Liver (tissue), 9 donors: Measurements from ENCODE around the gene ACP1. TPM values are rescaled to one million over a fixed set of nuclear protein-coding genes. Genes with fewer than 3 reads are reported as not detected.

Experiments
- DNase-seq: peaks from one replicate; pipeline ENCODE4 v3.0.0-alpha.2; 2017; ENCODE audit warnings: low spot score
- H3K27ac ChIP-seq, 2 donors: one replicate each; pipeline ENCODE4 v1.7.0; 2013; ENCODE audit warnings: inconsistent platforms in 2 of 2, low read length in 2 of 2, control low read depth in 1 of 2, low read depth in 1 of 2, mild to moderate bottlenecking in 1 of 2
- H3K27me3 ChIP-seq, 4 donors: one replicate each; pipeline versions ENCODE4 v1.6.1 to v1.7.0; 2013; ENCODE audit warnings: low read length in 3 of 4, inconsistent platforms in 1 of 4, mild to moderate bottlenecking in 1 of 4, moderate library complexity in 1 of 4; ENCODE audit not compliant: control insufficient read depth in 4 of 4, insufficient read depth in 4 of 4
- H3K36me3 ChIP-seq, 4 donors: one replicate each; pipeline versions ENCODE4 v1.6.1 to v1.7.0; 2013; ENCODE audit warnings: low read length in 3 of 4, mild to moderate bottlenecking in 3 of 4, low read depth in 1 of 4, moderate library complexity in 1 of 4; ENCODE audit not compliant: control insufficient read depth in 4 of 4, insufficient read depth in 3 of 4
- H3K4me1 ChIP-seq, 4 donors: one replicate each; pipeline versions ENCODE4 v1.6.1 to v1.7.0; 2013; ENCODE audit warnings: low read length in 3 of 4, mild to moderate bottlenecking in 3 of 4, moderate library complexity in 1 of 4; ENCODE audit not compliant: control insufficient read depth in 4 of 4, insufficient read depth in 4 of 4
- H3K4me3 ChIP-seq, 3 donors: one replicate each; pipeline versions ENCODE4 v1.6.1 to v1.7.0; 2013; ENCODE audit warnings: low read length in 3 of 3, control low read depth in 1 of 3, low read depth in 1 of 3, mild to moderate bottlenecking in 1 of 3
- H3K9ac ChIP-seq, 2 donors: one replicate each; pipeline ENCODE4 v1.7.0; 2013; ENCODE audit warnings: low read length in 2 of 2, mild to moderate bottlenecking in 2 of 2, moderate library complexity in 2 of 2, control low read depth in 1 of 2, low read depth in 1 of 2
- H3K9me3 ChIP-seq, 4 donors: one replicate each; pipeline versions ENCODE4 v1.6.1 to v1.7.0; 2013; ENCODE audit warnings: low read length in 3 of 4; ENCODE audit not compliant: control insufficient read depth in 4 of 4
- ATF3 ChIP-seq: IDR thresholded peaks from 2 replicates; pipeline ENCODE4 v1.6.1; 2016; ENCODE audit warnings: antibody characterized with exemption
- CTCF ChIP-seq: fragments of 150-350 bp; IDR thresholded peaks from 2 replicates; pipeline ENCODE4 v1.5.1; 2017; ENCODE audit warnings: improper control_type of control experiment, low read depth, low read length; ENCODE audit not compliant: missing input control
- EGR1 ChIP-seq, 2 donors: IDR thresholded peaks; 2 replicates each; pipeline ENCODE4 v1.6.1; 2016 to 2018; ENCODE audit warnings: antibody characterized with exemption in 2 of 2, low read depth in 2 of 2
- FOXA2 ChIP-seq: IDR thresholded peaks from 2 replicates; pipeline ENCODE4 v1.6.1; 2016; ENCODE audit warnings: antibody characterized with exemption
- HNF4A ChIP-seq, 2 donors: conservative IDR thresholded peaks; 2 replicates each; pipeline ENCODE4 v1.6.1; 2016; ENCODE audit warnings: antibody characterized with exemption in 2 of 2, mild to moderate bottlenecking in 2 of 2
- HNF4G ChIP-seq: IDR thresholded peaks from 2 replicates; pipeline ENCODE4 v1.6.1; 2016; ENCODE audit warnings: antibody characterized with exemption
- JUND ChIP-seq, 2 donors: IDR thresholded peaks; 2 replicates each; pipeline ENCODE4 v1.6.1; 2016; ENCODE audit warnings: antibody characterized with exemption in 2 of 2
- MAX ChIP-seq: IDR thresholded peaks from 2 replicates; pipeline ENCODE4 v1.6.1; 2016; ENCODE audit warnings: antibody characterized with exemption
- NR2F2 ChIP-seq: IDR thresholded peaks from 2 replicates; pipeline ENCODE4 v1.6.1; 2016; ENCODE audit warnings: antibody characterized with exemption
- REST ChIP-seq: IDR thresholded peaks from 2 replicates; pipeline ENCODE4 v1.6.1; 2016; ENCODE audit warnings: antibody characterized with exemption, mild to moderate bottlenecking
- RXRA ChIP-seq, 2 donors: IDR thresholded peaks; 2 replicates each; pipeline ENCODE4 v1.6.1; 2017 to 2018; ENCODE audit warnings: antibody characterized with exemption in 2 of 2, mild to moderate bottlenecking in 1 of 2
- SP1 ChIP-seq: IDR thresholded peaks from 2 replicates; pipeline ENCODE4 v1.6.1; 2018; ENCODE audit warnings: antibody characterized with exemption, mild to moderate bottlenecking
- TAF1 ChIP-seq: conservative IDR thresholded peaks from 2 replicates; pipeline ENCODE4 v1.6.1; 2016; ENCODE audit warnings: antibody characterized with exemption, mild to moderate bottlenecking
- YY1 ChIP-seq: IDR thresholded peaks from 2 replicates; pipeline ENCODE4 v1.6.1; 2016; ENCODE audit warnings: antibody characterized with exemption, mild to moderate bottlenecking
- ZBTB33 ChIP-seq: IDR thresholded peaks from 2 replicates; pipeline ENCODE4 v1.6.1; 2016; ENCODE audit warnings: antibody characterized with exemption
- WGBS: extraction: QIAGEN DNeasy Blood & Tissue Kit; methylation state at CpG from one replicate; pipeline ENCODE4 v1.1.7; 2013; 5-methylcytosine and 5-hydroxymethylcytosine counted together
- polyA plus RNA-seq, 2 donors: library from polyadenylated mRNA; stranded (reverse) in 1 of 2; unstranded in 1 of 2; fragments of 200-250 nt in 1 of 2; fragments of >200 nt in 1 of 2; fragmentation: Nextera tagmentation in 1 of 2; extraction: Ambion mirVana in 1 of 2; gene quantifications; one replicate each; pipeline versions ENCODE4 v1.2.1 to v1.2.3, GENCODE V29; 2013 to 2015
- total RNA-seq, 2 donors: library from RNA; depleted of rRNA; stranded (reverse); fragments of >200 nt; gene quantifications; one replicate each; pipeline ENCODE4 v1.2.3, GENCODE V29; 2014
- donor health status: healthy.
- donor health status: healthy.
- donor health status: healthy.
- donor health status: healthy.
- donor health status: healthy.

Gene ACP1
- total and polyA plus RNA-seq, 4 donors, result 59.9 to 115 (median 75.7) TPM

- H3K27me3 ChIP-seq, result peaks cover 0 to 5% (median under 1%) of the 10 kb centered on the region in 4 donors
- H3K36me3 ChIP-seq, result no peaks in the 10 kb centered on the region
- WGBS, result 60% methylated on average over 3 of the region's 3 CpGs
These were observed 31.6 kb downstream of the ACP1 start for GRCh38 chr2:296354-296753.

GRCh38 chr2:305366-305765, 40.6 kb downstream of the ACP1 start:
- H3K27me3 ChIP-seq, result no peaks in the 10 kb centered on the region
- no peak overlapping the region for H3K9ac ChIP-seq
- WGBS, result 87% methylated on average over 9 of the region's 9 CpGs
- no peaks in the 10 kb centered on the region for H3K36me3 ChIP-seq
- H3K9me3 ChIP-seq, result peaks cover 0 to 3% (median under 1%) of the 10 kb centered on the region in 4 donors
- no peak overlapping the region for H3K4me3 ChIP-seq
- TF ChIP-seq CTCF (no peak), NR2F2 (no peak), HNF4G (no peak), ATF3 (no peak), RXRA (IDR thresholded peaks at IDR 0.05) (no peak)
- no peaks in the 10 kb centered on the region for H3K4me1 ChIP-seq
- DNase-seq, result no peak
- H3K27ac ChIP-seq, result no peak overlapping the region

More at GRCh38 chr2:296354-296753, 31.6 kb downstream of the ACP1 start:
- no peak overlapping the region for H3K9ac ChIP-seq
- DNase-seq, result no peak
- no peak overlapping the region for H3K4me3 ChIP-seq
- no peaks in the 10 kb centered on the region for H3K4me1 ChIP-seq
- no peak for TF ChIP-seq YY1
- TF ChIP-seq JUND (IDR thresholded peaks at IDR 0.05), result no peak
- no peak for TF ChIP-seq HNF4G
- TF ChIP-seq NR2F2, result no peak
- no peak for TF ChIP-seq HNF4A (conservative IDR thresholded peaks at IDR 0.05)
- no peak for TF ChIP-seq ATF3
- no peak for TF ChIP-seq EGR1 (IDR thresholded peaks at IDR 0.05; ENCODE audit: low read depth in 2 of 2)
- TF ChIP-seq RXRA (IDR thresholded peaks at IDR 0.05), result no peak
- TF ChIP-seq FOXA2, result no peak
- no peak for TF ChIP-seq SP1
- no peak for TF ChIP-seq ZBTB33
- no peak for TF ChIP-seq MAX
- TF ChIP-seq TAF1, result no peak
- TF ChIP-seq REST, result no peak
- H3K27ac ChIP-seq, result no peak overlapping the region
- H3K9me3 ChIP-seq, result no peaks in the 10 kb centered on the region
